Stomach smooth muscle (tissue), 2 donors: ENCODE measurements around the gene SYP.

Source experiments
- H3K27ac ChIP-seq: one replicate; pipeline ENCODE4 v1.7.0; 2013; ENCODE audit warnings: mild to moderate bottlenecking, low read length, inconsistent platforms
- H3K27me3 ChIP-seq, 2 donors: one replicate each; pipeline ENCODE4 v1.7.0; 2013; ENCODE audit warnings: low read length in 2 of 2; ENCODE audit not compliant: insufficient read depth in 2 of 2, control insufficient read depth in 1 of 2
- H3K36me3 ChIP-seq, 2 donors: one replicate each; pipeline ENCODE4 v1.7.0; 2013; ENCODE audit warnings: low read length in 2 of 2; ENCODE audit not compliant: control insufficient read depth in 2 of 2, insufficient read depth in 2 of 2
- H3K4me1 ChIP-seq: one replicate; pipeline ENCODE4 v1.7.0; 2013; ENCODE audit warnings: low read length; ENCODE audit not compliant: control insufficient read depth, insufficient read depth
- H3K4me3 ChIP-seq, 2 donors: one replicate each; pipeline ENCODE4 v1.7.0; 2013; ENCODE audit warnings: low read length in 2 of 2
- H3K9ac ChIP-seq, 2 donors: one replicate each; pipeline ENCODE4 v1.7.0; 2013; ENCODE audit warnings: low read length in 2 of 2, mild to moderate bottlenecking in 1 of 2
- H3K9me3 ChIP-seq, 2 donors: one replicate each; pipeline ENCODE4 v1.7.0; 2013; ENCODE audit warnings: low read length in 2 of 2; ENCODE audit not compliant: control insufficient read depth in 2 of 2
- donor health status: healthy.
- donor health status: Pancreatic carcinoma.

Gene SYP

GRCh38 chrX:49221868-49222267, 21.9 kb upstream of the SYP start:
- H3K36me3 ChIP-seq, result no peaks in the 10 kb centered on the region
- no peak overlapping the region for H3K9ac ChIP-seq
- H3K9me3 ChIP-seq, result peaks cover 0 to 2% of the 10 kb centered on the region in 2 donors
- H3K4me1 ChIP-seq, result no peaks in the 10 kb centered on the region
- peaks cover 0 to 23% of the 10 kb centered on the region in 2 donors for H3K27me3 ChIP-seq
- H3K4me3 ChIP-seq, result no peak overlapping the region
- H3K27ac ChIP-seq, result no peak overlapping the region

GRCh38 chrX:49220100-49220499, 20.1 kb upstream of the SYP start:
- Histone ChIP-seq H3K4me3 (no peak overlapping the region), H3K9me3 (peaks cover 0 to 2% of the 10 kb centered on the region in 2 donors)

DNA sequence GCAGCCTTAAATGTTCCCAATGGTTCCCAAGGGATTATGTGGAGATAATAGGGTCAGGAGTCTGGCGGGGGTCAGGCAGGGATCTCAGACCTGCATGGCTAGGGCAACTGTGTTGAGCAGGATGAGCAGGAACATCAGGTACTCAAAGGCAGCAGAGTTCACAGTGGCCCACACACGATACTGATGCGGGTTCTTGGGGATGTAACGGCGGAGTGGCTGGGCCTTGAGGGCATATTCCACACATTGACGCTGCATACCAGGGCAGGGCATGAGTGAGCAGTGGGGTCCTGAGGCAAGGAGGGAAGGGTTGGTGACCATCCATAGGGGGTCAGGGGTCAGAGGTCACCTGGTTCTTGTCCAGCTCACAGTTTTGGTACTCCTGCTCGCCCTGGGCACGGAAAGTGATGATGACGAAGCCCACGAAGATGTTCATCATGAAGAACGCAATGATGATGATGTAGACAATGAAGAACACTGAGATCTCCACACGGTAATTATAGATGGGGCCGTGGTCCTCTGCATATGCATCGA, 15.1 kb upstream of the SYP start:
- H3K9me3 ChIP-seq, result peaks cover 0 to 2% of the 10 kb centered on the region in 2 donors
- no peak overlapping the region for H3K4me3 ChIP-seq
- no peak overlapping the region for H3K9ac ChIP-seq
- peaks cover 4 to 21% of the 10 kb centered on the region in 2 donors for H3K27me3 ChIP-seq
- no peak overlapping the region for H3K27ac ChIP-seq
- no peaks in the 10 kb centered on the region for H3K4me1 ChIP-seq
- no peaks in the 10 kb centered on the region for H3K36me3 ChIP-seq

More at GRCh38 chrX:49220100-49220499, 20.1 kb upstream of the SYP start:
- Histone ChIP-seq H3K27me3 (peaks cover 0 to 26% of the 10 kb centered on the region in 2 donors), H3K4me1 (no peaks in the 10 kb centered on the region), H3K9ac (no peak overlapping the region), H3K36me3 (no peaks in the 10 kb centered on the region), H3K27ac (no peak overlapping the region)

DNA sequence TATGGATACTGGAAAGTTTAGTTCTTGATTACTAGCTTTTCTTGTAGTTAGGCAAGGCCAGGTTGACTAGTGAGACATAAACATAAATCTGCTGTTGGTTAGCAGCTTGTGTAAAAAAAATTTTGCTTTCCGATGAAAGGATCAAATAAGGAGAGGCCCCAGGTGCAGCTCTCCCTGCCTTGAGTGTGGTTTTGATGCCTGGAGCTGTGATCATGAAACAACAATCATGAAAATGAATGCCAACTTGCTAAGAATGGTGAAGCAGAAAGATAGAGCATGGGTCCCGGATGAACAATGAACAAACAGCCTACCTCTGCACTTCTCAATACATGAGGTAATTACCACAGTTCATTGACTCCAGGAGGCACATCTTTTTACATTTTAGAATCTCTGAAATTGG, 14.4 kb upstream of the SYP start:
- H3K36me3 ChIP-seq, result no peaks in the 10 kb centered on the region
- H3K27me3 ChIP-seq, result peaks cover 4 to 19% of the 10 kb centered on the region in 2 donors
- no peak overlapping the region for H3K4me3 ChIP-seq
- no peak overlapping the region for H3K9ac ChIP-seq
- H3K4me1 ChIP-seq, result no peaks in the 10 kb centered on the region
- H3K9me3 ChIP-seq, result peaks cover 0 to 2% of the 10 kb centered on the region in 2 donors
- no peak overlapping the region for H3K27ac ChIP-seq

DNA sequence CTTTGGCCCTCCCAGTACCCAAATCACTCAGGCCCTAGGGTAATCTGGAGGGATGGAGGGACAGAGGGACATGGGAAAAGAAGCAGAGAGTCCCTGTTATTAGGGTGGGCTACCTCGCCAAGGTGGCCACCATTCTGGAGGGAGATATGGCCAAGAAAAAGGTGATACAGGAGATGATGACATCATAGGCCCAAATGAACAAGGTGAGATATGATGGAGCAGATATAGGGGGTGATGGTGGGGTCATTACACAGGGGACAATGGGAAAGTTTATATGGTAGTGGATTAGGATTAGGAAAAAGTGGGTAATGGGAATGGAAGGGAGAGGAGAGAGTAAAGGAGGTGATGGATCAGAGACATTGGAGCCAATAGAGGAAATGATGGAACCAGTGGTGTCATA, 12.9 kb upstream of the SYP start:
- Histone ChIP-seq H3K4me1 (no peaks in the 10 kb centered on the region), H3K27me3 (peaks cover 4 to 14% of the 10 kb centered on the region in 2 donors), H3K36me3 (no peaks in the 10 kb centered on the region), H3K9me3 (peaks cover 0 to 2% of the 10 kb centered on the region in 2 donors), H3K27ac (no peak overlapping the region), H3K4me3 (no peak overlapping the region), H3K9ac (no peak overlapping the region)

- Histone ChIP-seq H3K36me3 (no peaks in the 10 kb centered on the region), H3K4me1 (no peaks in the 10 kb centered on the region), H3K9ac (no peak overlapping the region), H3K4me3 (no peak overlapping the region), H3K27ac (no peak overlapping the region), H3K9me3 (peaks cover 0 to 2% of the 10 kb centered on the region in 2 donors), H3K27me3 (peaks cover 4 to 11% of the 10 kb centered on the region in 2 donors)
Observed at GRCh38 chrX:49212209-49212608, 12.2 kb upstream of the SYP start.

DNA sequence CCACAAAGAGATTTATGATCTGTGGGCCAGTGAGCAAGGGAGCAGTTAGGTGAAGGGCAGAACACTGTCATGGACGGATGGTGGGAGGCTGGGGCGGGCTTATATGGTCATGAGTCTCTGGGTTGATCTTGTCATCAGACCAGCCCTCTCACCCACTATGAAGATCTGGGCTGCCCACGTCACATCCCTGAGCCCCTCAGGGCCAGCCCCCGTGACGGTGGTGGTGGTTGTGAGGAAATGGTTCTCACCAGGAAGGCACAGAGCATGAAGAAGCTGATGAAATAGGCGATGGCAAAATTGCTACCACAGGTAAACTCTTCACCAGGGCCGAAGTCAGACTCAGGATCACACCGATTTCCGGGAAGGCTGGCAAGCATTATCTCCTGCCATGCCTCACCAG, 11.1 kb upstream of the SYP start:
- Histone ChIP-seq H3K27ac (no peak overlapping the region), H3K27me3 (peaks cover 4 to 10% of the 10 kb centered on the region in 2 donors), H3K4me3 (no peak overlapping the region), H3K9ac (no peak overlapping the region), H3K4me1 (no peaks in the 10 kb centered on the region), H3K36me3 (no peaks in the 10 kb centered on the region), H3K9me3 (peaks cover 0 to 2% of the 10 kb centered on the region in 2 donors)

- no peak overlapping the region for H3K27ac ChIP-seq
- no peak overlapping the region for H3K4me3 ChIP-seq
- peaks cover 4 to 13% of the 10 kb centered on the region in 2 donors for H3K27me3 ChIP-seq
- H3K36me3 ChIP-seq, result no peaks in the 10 kb centered on the region
- peaks cover 0 to 2% of the 10 kb centered on the region in 2 donors for H3K9me3 ChIP-seq
- no peak overlapping the region for H3K9ac ChIP-seq
- H3K4me1 ChIP-seq, result no peaks in the 10 kb centered on the region
Observed at GRCh38 chrX:49210406-49210805, 10.4 kb upstream of the SYP start.

DNA sequence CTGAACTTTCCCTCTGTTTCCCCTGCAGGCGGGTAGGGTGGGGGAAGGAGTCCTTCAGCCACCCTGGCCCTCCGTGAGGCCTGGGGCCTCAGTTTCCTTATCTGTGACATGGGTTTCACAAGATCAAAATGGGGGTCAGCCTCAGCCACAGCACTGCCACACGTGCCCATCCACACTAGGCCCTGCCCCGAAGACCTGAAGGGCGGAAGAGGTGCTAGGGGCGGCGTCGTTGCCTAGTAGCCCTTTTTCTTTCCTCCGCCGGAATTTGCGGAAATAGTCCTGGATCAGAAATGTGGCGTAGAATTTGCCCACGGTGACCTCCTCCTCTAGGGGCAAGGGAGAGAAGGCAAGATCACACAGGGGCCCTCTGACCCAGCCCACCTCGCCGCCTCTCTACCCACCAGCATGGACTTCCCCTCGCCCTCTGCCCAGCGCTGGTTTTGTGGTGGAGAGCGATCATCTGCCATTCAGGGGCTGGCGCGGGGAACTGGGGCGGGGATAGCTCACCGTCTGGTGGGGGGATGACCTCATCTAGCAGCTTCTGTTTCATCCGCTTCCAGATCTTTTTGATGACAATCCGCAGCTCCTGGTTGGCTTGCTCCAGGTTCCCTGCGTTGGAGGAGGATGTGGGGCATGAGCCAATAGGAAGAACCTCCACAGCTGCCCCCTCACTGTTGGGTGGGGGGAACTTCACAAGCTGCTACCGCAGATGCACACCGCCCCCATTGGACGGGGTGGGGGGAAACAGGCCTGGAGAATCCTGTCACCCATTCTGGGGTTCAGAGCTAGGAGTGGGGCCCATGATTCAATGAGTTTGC, 9.7 kb upstream of the SYP start:
- Histone ChIP-seq H3K4me1 (no peaks in the 10 kb centered on the region), H3K4me3 (no peak overlapping the region), H3K27me3 (peaks cover 4 to 13% of the 10 kb centered on the region in 2 donors), H3K9ac (no peak overlapping the region), H3K36me3 (no peaks in the 10 kb centered on the region), H3K9me3 (peaks cover 0 to 2% of the 10 kb centered on the region in 2 donors), H3K27ac (no peak overlapping the region)

DNA sequence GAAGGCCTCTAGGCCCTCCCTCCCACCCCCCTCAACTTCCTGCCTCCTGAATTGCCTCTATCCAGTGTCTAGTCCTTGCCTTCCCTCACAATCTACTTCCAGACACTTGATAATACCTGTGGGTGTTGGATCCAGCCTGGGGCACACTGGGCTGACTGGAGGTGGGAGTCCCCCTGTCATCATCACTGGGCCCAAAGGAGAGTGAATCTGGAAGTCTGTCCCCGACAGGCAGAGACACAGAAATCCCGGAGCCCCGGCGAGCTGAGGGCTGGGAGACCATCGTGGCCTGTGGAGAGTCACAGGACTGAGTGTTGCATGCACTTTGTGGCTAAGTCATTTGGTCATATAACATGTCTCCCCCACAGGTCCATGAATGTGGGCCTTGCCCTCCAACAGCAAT, 8.4 kb upstream of the SYP start:
- Histone ChIP-seq H3K27me3 (peaks cover 4 to 13% of the 10 kb centered on the region in 2 donors), H3K4me1 (no peaks in the 10 kb centered on the region), H3K4me3 (no peak overlapping the region), H3K9me3 (peaks cover 0 to 2% of the 10 kb centered on the region in 2 donors), H3K9ac (no peak overlapping the region), H3K27ac (no peak overlapping the region), H3K36me3 (no peaks in the 10 kb centered on the region)

DNA sequence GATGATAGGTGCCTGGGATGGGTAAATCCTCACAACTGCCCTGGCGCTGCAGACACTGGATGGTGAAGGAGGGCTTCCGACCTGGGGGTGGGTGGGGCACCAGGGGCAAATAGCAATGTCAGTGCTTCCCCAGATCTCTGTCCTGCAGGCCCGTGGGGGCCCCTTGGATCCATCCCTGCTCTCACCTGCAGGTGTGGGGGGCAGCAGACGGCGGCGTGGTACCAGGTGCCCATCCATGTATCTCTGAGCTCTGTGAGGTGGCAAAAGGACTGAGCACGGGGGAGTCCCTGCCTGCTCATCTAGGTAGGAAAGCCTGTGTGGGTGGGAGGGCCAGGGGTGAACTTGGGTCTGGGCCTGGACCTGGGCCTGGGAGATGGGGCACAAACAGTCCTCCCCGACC, 6.5 kb upstream of the SYP start:
- H3K4me3 ChIP-seq, result no peak overlapping the region
- no peak overlapping the region for H3K9ac ChIP-seq
- no peak overlapping the region for H3K27ac ChIP-seq
- no peaks in the 10 kb centered on the region for H3K9me3 ChIP-seq
- no peaks in the 10 kb centered on the region for H3K4me1 ChIP-seq
- H3K36me3 ChIP-seq, result no peaks in the 10 kb centered on the region
- peaks cover 4 to 12% of the 10 kb centered on the region in 2 donors for H3K27me3 ChIP-seq
